Esophagus muscularis mucosa (tissue), 4 donors: ENCODE results near the gene DNASE1L2. TPM values are rescaled to one million over a fixed set of nuclear protein-coding genes. Genes with fewer than 3 reads are reported as not detected.

Experiments used
- DNase-seq: peaks from one replicate; pipeline ENCODE4 v3.0.0-alpha.2; 2017; ENCODE audit errors: extremely low spot score
- H3K27ac ChIP-seq, 4 donors: fragments of 200-600 bp; sonication (generic); replicated peaks in 1 of 4; 1 replicate in 3 of 4; 2 replicates in 1 of 4; pipeline ENCODE4 v1.5.1; 2016 to 2019; ENCODE audit warnings: mild to moderate bottlenecking in 1 of 4
- H3K27me3 ChIP-seq, 4 donors: fragments of 200-600 bp; sonication (generic); one replicate each; pipeline versions ENCODE4 v1.5.1 to v1.6.0; 2016 to 2019
- H3K36me3 ChIP-seq, 4 donors: fragments of 200-600 bp; sonication (generic); one replicate each; pipeline ENCODE4 v1.5.1; 2016 to 2019
- H3K4me1 ChIP-seq, 4 donors: fragments of 200-600 bp; sonication (generic); one replicate each; pipeline ENCODE4 v1.5.1; 2016 to 2019
- H3K4me3 ChIP-seq, 4 donors: fragments of 200-600 bp; sonication (generic); 1 replicate in 2 of 4; 2 replicates in 2 of 4; pipeline ENCODE4 v1.5.1; 2016 to 2019; ENCODE audit warnings: mild to moderate bottlenecking in 4 of 4, moderate library complexity in 1 of 4
- H3K9me3 ChIP-seq, 4 donors: fragments of 200-600 bp; sonication (generic); 1 replicate in 3 of 4; 2 replicates in 1 of 4; pipeline ENCODE4 v1.5.1; 2016 to 2019
- EP300 ChIP-seq: sonication (generic); formaldehyde crosslinking; IDR thresholded peaks from one replicate; pipeline ENCODE4 v1.6.1; 2017; ENCODE audit warnings: antibody characterized with exemption
- POLR2A ChIP-seq: fragments of 450-650 bp; IDR thresholded peaks from one replicate; pipeline ENCODE4 v1.6.1; 2017; ENCODE audit warnings: antibody characterized with exemption, moderate library complexity, mild to moderate bottlenecking, low read depth
- POLR2AphosphoS5 ChIP-seq, 2 donors: sonication (generic); formaldehyde crosslinking; IDR thresholded peaks; one replicate each; pipeline ENCODE4 v1.6.1; 2017; ENCODE audit warnings: antibody characterized with exemption in 2 of 2
- WGBS: methylation state at CpG from one replicate; pipeline ENCODE4 v1.1.5; 2018; 5-methylcytosine and 5-hydroxymethylcytosine counted together
- intact Hi-C: fragments of 100-400 bp; cut with DNase I; formaldehyde crosslinking; loops from one replicate; pipeline ENCODE4 v1.15.1; 2023
- total RNA-seq, 4 donors: library from RNA; depleted of rRNA; stranded (reverse); fragments of >200 nt; gene quantifications; one replicate each; pipeline versions ENCODE4 v1.1.0 to v1.2.1, GENCODE V29; 2016
- TF ChIP-seq, protein P1 (sequence below), 3 experiments: fragments of 200-600 bp in 2 of 3; fragments of 450-650 bp in 1 of 3; sonication (generic) in 2 of 3; IDR thresholded peaks; one replicate each; pipeline ENCODE4 v1.5.1; 2017 to 2019; ENCODE audit warnings: antibody characterized with exemption in 3 of 3, mild to moderate bottlenecking in 2 of 3, moderate library complexity in 1 of 3

Gene DNASE1L2, protein sequence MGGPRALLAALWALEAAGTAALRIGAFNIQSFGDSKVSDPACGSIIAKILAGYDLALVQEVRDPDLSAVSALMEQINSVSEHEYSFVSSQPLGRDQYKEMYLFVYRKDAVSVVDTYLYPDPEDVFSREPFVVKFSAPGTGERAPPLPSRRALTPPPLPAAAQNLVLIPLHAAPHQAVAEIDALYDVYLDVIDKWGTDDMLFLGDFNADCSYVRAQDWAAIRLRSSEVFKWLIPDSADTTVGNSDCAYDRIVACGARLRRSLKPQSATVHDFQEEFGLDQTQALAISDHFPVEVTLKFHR
- total RNA-seq = under 1 TPM; 0.50 to 0.86 (median 0.67) TPM

GRCh38 chr16:2236337-2237101, at the start of gene DNASE1L2:
Gene DNASE1L2, plus strand, starts transcription at chr16:2236444. Its CDS starts 373 bp downstream, at chr16:2236817.
- H3K4me1 ChIP-seq = peaks cover 21 to 34% (median 30%) of the 10 kb centered on the region in 4 donors
- 24% methylated on average over 5 of the region's 64 CpGs for WGBS
- peak within 1 kb of the TSS; percentile 30 to 45 (median 37) for H3K4me3 ChIP-seq
- H3K36me3 ChIP-seq = peaks cover 43 to 68% (median 65%) of the 10 kb centered on the region in 4 donors
- no peak for DNase-seq
- H3K27ac ChIP-seq = no peak within 1 kb of the TSS
- peaks cover 9 to 57% (median 17%) of the 10 kb centered on the region in 4 donors for H3K27me3 ChIP-seq
- intact Hi-C loops = no loop called here
- TF ChIP-seq EP300 (no peak), POLR2A (no peak), POLR2AphosphoS5 (IDR thresholded peaks at IDR 0.05) (no peak)
- TF ChIP-seq, protein P1, sequence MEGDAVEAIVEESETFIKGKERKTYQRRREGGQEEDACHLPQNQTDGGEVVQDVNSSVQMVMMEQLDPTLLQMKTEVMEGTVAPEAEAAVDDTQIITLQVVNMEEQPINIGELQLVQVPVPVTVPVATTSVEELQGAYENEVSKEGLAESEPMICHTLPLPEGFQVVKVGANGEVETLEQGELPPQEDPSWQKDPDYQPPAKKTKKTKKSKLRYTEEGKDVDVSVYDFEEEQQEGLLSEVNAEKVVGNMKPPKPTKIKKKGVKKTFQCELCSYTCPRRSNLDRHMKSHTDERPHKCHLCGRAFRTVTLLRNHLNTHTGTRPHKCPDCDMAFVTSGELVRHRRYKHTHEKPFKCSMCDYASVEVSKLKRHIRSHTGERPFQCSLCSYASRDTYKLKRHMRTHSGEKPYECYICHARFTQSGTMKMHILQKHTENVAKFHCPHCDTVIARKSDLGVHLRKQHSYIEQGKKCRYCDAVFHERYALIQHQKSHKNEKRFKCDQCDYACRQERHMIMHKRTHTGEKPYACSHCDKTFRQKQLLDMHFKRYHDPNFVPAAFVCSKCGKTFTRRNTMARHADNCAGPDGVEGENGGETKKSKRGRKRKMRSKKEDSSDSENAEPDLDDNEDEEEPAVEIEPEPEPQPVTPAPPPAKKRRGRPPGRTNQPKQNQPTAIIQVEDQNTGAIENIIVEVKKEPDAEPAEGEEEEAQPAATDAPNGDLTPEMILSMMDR (IDR thresholded peaks at IDR 0.05) = no peak
- H3K9me3 ChIP-seq = no peaks in the 10 kb centered on the region

DNA sequence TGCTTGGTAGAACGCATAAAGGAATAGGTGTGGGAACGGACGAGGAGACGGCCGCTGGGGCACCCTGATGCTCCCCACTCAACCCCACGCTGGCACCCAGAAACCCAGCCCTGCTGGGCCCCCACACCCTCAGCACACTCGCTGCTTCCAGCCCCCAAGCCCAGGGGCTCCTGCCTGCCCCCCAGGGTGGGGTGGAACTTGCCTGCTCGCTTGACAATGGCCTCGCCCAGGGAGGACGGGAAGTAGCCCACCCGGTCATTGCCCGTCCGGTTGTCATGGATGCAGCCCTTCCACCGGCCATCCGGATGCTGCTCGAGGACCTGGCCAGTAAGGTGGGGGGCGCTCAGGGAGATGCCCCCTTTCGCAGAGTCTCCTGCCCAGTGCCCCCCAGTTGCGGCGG, 49.7 kb upstream of the DNASE1L2 start:
- WGBS = 91% methylated on average over 10 of the region's 20 CpGs
- Histone ChIP-seq H3K27me3 (no peaks in the 10 kb centered on the region), H3K9me3 (no peaks in the 10 kb centered on the region), H3K4me1 (no peaks in the 10 kb centered on the region), H3K36me3 (no peaks in the 10 kb centered on the region), H3K27ac (no peak overlapping the region), H3K4me3 (no peak overlapping the region)
- TF ChIP-seq POLR2AphosphoS5 (IDR thresholded peaks at IDR 0.05) (no peak), EP300 (no peak), POLR2A (no peak)
- TF ChIP-seq, protein P1 (IDR thresholded peaks at IDR 0.05) = no peak
- no peak for DNase-seq
- intact Hi-C loops = no loop called here

DNA sequence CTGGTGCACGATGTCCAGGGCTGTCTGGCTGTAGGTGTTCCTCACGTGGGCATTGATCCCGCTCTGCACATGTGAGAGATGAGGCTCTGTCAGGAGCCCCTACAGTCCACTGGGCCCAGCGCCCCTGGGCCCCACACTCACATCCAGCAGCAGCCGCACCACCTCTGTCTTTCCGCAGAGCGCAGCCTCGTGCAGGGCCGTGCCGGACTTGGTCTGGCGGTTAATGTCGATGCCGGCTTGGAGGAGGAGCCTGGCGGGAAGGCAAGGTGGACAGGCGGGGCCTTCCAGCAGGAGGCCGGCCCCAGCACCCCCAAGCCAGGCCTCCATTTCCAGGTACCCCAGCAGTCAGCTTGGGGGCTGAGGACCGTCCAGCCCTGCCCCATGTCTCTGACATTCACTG, 49.0 kb upstream of the DNASE1L2 start:
- 83% methylated on average over 1 of the region's 17 CpGs for WGBS
- no peaks in the 10 kb centered on the region for H3K27me3 ChIP-seq
- intact Hi-C loops = no loop called here
- H3K36me3 ChIP-seq = no peaks in the 10 kb centered on the region
- TF ChIP-seq POLR2A (no peak), POLR2AphosphoS5 (IDR thresholded peaks at IDR 0.05) (no peak), EP300 (no peak)
- TF ChIP-seq, protein P1 (IDR thresholded peaks at IDR 0.05) = no peak
- no peaks in the 10 kb centered on the region for H3K9me3 ChIP-seq
- DNase-seq = no peak
- H3K4me1 ChIP-seq = no peaks in the 10 kb centered on the region
- no peak overlapping the region for H3K4me3 ChIP-seq
- no peak overlapping the region for H3K27ac ChIP-seq

DNA sequence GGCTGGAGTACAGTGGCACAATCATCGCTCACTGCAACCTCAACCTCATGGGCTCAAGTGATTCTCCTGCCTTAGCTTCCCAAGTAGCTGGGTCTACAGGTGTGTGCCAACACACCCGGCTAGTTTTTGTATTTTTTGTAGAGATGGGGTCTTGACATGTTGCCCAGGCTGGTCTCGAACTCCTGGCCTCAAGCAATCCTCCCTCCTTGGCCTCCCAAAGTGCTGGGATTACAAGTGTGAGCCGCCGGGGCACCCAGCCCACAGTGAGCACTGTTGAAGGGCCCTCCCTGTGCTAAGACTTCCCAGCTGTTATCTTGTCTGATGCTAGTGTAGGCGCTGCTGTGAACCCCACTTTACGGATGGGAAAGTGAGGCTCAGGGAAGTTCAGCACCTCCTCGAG, 47.8 kb upstream of the DNASE1L2 start:
- Histone ChIP-seq H3K4me3 (no peak overlapping the region), H3K27ac (no peak overlapping the region), H3K9me3 (no peaks in the 10 kb centered on the region), H3K4me1 (no peaks in the 10 kb centered on the region), H3K27me3 (peaks cover 0 to 3% (median 0%) of the 10 kb centered on the region in 4 donors), H3K36me3 (no peaks in the 10 kb centered on the region)
- no peak for TF ChIP-seq POLR2A
- TF ChIP-seq POLR2AphosphoS5 (IDR thresholded peaks at IDR 0.05) = no peak
- no peak for TF ChIP-seq EP300
- TF ChIP-seq, protein P1 (IDR thresholded peaks at IDR 0.05) = no peak
- 91% methylated on average over 7 of the region's 8 CpGs for WGBS
- DNase-seq = no peak
- intact Hi-C loops = no loop called here
